Esophagus squamous epithelium (tissue), 5 donors: ENCODE data around the gene UGT1A4. TPM values are rescaled to one million over a fixed set of nuclear protein-coding genes. Genes with fewer than 3 reads are reported as not detected.

ENCODE experiments used
- DNase-seq: peaks from one replicate; lab custom pipeline; 2025; lab: John Stamatoyannopoulos, UW
- H3K27ac ChIP-seq, 4 donors: fragments of 200-600 bp; sonication (generic); one replicate each; pipeline ENCODE4 v1.5.1; 2016 to 2019; ENCODE audit warnings: mild to moderate bottlenecking in 1 of 4
- H3K27me3 ChIP-seq, 4 donors: fragments of 200-600 bp; sonication (generic); 1 replicate in 3 of 4; 2 replicates in 1 of 4; pipeline versions ENCODE4 v1.5.1 to v1.6.0; 2017 to 2021; ENCODE audit warnings: antibody characterized with exemption in 1 of 4
- H3K36me3 ChIP-seq, 3 donors: fragments of 200-600 bp; sonication (generic); one replicate each; pipeline ENCODE4 v1.5.1; 2016 to 2019
- H3K4me1 ChIP-seq, 3 donors: fragments of 200-600 bp; sonication (generic); one replicate each; pipeline ENCODE4 v1.5.1; 2017 to 2019
- H3K4me3 ChIP-seq, 4 donors: fragments of 200-600 bp; sonication (generic); 1 replicate in 3 of 4; 2 replicates in 1 of 4; pipeline ENCODE4 v1.5.1; 2016 to 2019; ENCODE audit warnings: mild to moderate bottlenecking in 2 of 4, moderate library complexity in 1 of 4
- H3K9me3 ChIP-seq, 3 donors: fragments of 200-600 bp; sonication (generic); one replicate each; pipeline ENCODE4 v1.5.1; 2016 to 2019
- POLR2A ChIP-seq, 4 donors: fragments of 450-650 bp; IDR thresholded peaks; one replicate each; pipeline ENCODE4 v1.6.1; 2017; ENCODE audit warnings: antibody characterized with exemption in 4 of 4, mild to moderate bottlenecking in 4 of 4, moderate library complexity in 3 of 4
- WGBS, 2 donors: methylation state at CpG; one replicate each; pipeline ENCODE4 v1.1.5; 2018; 5-methylcytosine and 5-hydroxymethylcytosine counted together
- intact Hi-C: fragments of 100-400 bp; cut with DNase I; formaldehyde crosslinking; loops from one replicate; pipeline ENCODE4 v1.15.0; 2022
- total RNA-seq, 4 donors: library from RNA; depleted of rRNA; stranded (reverse); fragments of >200 nt; gene quantifications; one replicate each; pipeline ENCODE4 v1.1.0, GENCODE V29; 2016
- TF ChIP-seq, protein P1 (sequence below), 6 experiments: fragments of 450-650 bp in 4 of 6; fragments of 200-600 bp in 2 of 6; sonication (generic) in 2 of 6; IDR thresholded peaks; one replicate each; pipeline ENCODE4 v1.5.1; 2016 to 2019; ENCODE audit warnings: antibody characterized with exemption in 6 of 6, mild to moderate bottlenecking in 4 of 6, moderate library complexity in 4 of 6
- donor health status: DM: yes; HTN: yes; CAD: no.

Gene UGT1A4
- total RNA-seq, 4 donors from 2014 or later = 1.1 to 7.4 (median 3.4) TPM

DNA sequence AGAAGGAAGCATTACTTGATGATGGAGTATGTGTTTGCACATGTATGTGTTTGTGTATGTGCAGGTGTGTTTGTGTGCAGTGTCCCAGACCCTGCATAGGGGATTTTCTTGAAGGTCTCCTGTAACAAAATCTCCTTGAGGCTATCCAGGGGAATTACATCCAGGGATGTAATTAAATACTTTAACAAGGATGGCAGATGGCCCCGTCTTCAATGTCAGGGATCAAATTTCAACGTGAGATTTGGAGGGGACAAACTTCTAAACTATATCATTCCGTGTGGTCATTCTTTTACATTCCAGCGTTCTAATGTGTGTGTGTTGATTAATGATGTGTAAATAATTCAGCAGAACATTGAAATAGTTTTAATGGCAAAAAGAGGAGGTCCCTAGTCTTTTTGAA lies 43.5 kb upstream of the UGT1A4 start:
- no peaks in the 10 kb centered on the region for H3K27me3 ChIP-seq
- H3K4me1 ChIP-seq = peaks cover 0 to 10% (median 9%) of the 10 kb centered on the region in 3 donors
- no peaks in the 10 kb centered on the region for H3K9me3 ChIP-seq
- H3K36me3 ChIP-seq = no peaks in the 10 kb centered on the region
- no peak overlapping the region for H3K27ac ChIP-seq
- no peak overlapping the region for H3K4me3 ChIP-seq
- intact Hi-C loops = no loop called here
- TF ChIP-seq POLR2A (IDR thresholded peaks at IDR 0.05) = no peak
- TF ChIP-seq, protein P1, sequence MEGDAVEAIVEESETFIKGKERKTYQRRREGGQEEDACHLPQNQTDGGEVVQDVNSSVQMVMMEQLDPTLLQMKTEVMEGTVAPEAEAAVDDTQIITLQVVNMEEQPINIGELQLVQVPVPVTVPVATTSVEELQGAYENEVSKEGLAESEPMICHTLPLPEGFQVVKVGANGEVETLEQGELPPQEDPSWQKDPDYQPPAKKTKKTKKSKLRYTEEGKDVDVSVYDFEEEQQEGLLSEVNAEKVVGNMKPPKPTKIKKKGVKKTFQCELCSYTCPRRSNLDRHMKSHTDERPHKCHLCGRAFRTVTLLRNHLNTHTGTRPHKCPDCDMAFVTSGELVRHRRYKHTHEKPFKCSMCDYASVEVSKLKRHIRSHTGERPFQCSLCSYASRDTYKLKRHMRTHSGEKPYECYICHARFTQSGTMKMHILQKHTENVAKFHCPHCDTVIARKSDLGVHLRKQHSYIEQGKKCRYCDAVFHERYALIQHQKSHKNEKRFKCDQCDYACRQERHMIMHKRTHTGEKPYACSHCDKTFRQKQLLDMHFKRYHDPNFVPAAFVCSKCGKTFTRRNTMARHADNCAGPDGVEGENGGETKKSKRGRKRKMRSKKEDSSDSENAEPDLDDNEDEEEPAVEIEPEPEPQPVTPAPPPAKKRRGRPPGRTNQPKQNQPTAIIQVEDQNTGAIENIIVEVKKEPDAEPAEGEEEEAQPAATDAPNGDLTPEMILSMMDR (IDR thresholded peaks at IDR 0.05) = no peak
- DNase-seq = no peak
- 52 to 57% methylated on average over 4 of the region's 4 CpGs for WGBS, 2 donors

DNA sequence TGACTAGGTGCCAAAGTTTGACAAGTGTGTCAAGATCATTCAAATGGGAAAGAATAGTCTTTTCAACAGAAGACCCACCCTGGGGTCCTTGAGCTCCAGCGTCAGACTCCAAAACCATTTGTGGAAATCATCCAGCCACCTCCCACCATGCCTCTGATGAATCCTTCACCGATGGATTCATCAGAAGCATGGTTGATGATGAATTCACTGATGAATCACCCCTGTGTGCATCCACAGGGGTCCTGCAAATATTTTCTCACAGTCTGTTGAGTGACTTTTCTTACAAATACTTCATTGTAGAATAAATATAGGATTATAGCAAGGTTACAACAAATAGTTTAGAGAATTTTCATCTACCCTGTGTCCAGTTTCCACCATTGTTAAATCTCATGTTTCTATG lies 42.5 kb upstream of the UGT1A4 start:
- WGBS, 2 donors = 76 to 85% methylated on average over 2 of the region's 2 CpGs
- H3K4me3 ChIP-seq = no peak overlapping the region

DNA sequence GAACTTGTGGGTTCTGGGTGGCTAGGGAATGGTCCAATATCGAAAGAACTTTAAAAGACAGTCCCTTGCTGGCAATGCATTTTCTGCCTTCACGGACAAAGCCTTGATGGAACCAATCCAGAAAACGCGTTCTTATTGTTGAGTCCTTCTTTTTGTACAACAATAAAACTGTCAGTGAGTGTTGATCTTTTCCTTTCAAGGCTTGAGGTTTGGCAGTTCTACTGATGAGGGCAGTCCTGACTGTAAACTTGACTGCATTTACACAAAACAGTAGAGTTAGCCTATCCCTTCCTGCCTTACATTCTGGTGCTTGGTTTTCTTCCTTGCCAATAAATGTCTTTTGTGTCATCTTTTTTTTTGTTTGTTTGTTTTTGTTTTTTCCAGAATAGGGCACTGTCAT lies 39.3 kb upstream of the UGT1A4 start:
- H3K4me3 ChIP-seq = no peak overlapping the region
- no peaks in the 10 kb centered on the region for H3K9me3 ChIP-seq
- H3K4me1 ChIP-seq = peaks cover 5 to 29% (median 10%) of the 10 kb centered on the region in 3 donors
- H3K27me3 ChIP-seq = no peaks in the 10 kb centered on the region
- H3K27ac ChIP-seq = peak overlapping the region in 2 of 4 donors; percentile 16 to 21
- TF ChIP-seq, protein P1 (IDR thresholded peaks at IDR 0.05) = no peak
- no peak for TF ChIP-seq POLR2A (IDR thresholded peaks at IDR 0.05)
- 56 to 60% methylated on average over 4 of the region's 4 CpGs for WGBS, 2 donors
- intact Hi-C loops = no loop called here
- H3K36me3 ChIP-seq = no peaks in the 10 kb centered on the region
- no peak for DNase-seq

More for the DNA sequence above, 42.5 kb upstream of the UGT1A4 start:
- no peaks in the 10 kb centered on the region for H3K27me3 ChIP-seq
- TF ChIP-seq, protein P1 (IDR thresholded peaks at IDR 0.05) = no peak
- TF ChIP-seq POLR2A (IDR thresholded peaks at IDR 0.05) = no peak
- no peaks in the 10 kb centered on the region for H3K9me3 ChIP-seq
- intact Hi-C loops = no loop called here
- H3K4me1 ChIP-seq = peaks cover 2 to 20% (median 10%) of the 10 kb centered on the region in 3 donors
- no peak for DNase-seq
- H3K36me3 ChIP-seq = no peaks in the 10 kb centered on the region
- H3K27ac ChIP-seq = no peak overlapping the region

DNA sequence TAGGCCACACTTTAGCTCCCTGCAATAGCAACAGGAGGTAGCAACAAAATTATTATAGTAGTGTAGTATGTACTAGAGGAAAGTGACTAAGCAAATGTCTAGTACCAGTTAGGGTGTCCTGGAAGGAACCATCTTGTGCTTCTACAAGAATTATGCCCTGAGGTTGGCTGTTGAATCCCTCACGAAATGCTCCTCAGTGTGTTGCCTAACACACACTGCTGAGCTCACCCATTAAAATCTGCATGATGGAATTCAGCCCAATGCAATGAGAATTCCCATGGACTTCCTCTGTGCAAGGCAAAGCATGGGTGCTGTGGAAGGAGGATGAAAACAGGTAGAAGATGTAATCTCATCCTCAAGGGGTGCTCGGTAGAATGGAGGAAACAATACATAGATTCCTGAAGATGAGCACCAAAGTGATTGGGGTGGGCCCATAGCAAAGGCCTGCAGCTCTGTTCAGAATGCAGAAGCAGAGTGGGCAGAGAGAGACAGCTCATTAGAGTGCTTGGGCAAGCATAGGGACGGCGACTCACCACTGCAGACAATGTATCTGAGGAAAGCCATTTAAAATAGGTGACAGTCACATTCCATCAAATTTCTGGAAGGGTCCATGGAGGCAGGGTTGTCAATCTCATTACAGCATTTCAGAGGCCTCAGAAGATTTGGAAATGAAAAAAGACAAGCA lies 38.0 kb upstream of the UGT1A4 start:
- Histone ChIP-seq H3K36me3 (no peaks in the 10 kb centered on the region), H3K9me3 (no peaks in the 10 kb centered on the region), H3K27ac (peak overlapping the region in 2 of 4 donors; percentile 42 to 51), H3K27me3 (no peaks in the 10 kb centered on the region), H3K4me3 (no peak overlapping the region), H3K4me1 (peaks cover 5 to 34% (median 10%) of the 10 kb centered on the region in 3 donors)
- TF ChIP-seq POLR2A (IDR thresholded peaks at IDR 0.05) = no peak
- TF ChIP-seq, protein P1 (IDR thresholded peaks at IDR 0.05) = no peak
- intact Hi-C loops = no loop called here
- WGBS, 2 donors = 66 to 68% methylated on average over 4 of the region's 4 CpGs
- no peak for DNase-seq

DNA sequence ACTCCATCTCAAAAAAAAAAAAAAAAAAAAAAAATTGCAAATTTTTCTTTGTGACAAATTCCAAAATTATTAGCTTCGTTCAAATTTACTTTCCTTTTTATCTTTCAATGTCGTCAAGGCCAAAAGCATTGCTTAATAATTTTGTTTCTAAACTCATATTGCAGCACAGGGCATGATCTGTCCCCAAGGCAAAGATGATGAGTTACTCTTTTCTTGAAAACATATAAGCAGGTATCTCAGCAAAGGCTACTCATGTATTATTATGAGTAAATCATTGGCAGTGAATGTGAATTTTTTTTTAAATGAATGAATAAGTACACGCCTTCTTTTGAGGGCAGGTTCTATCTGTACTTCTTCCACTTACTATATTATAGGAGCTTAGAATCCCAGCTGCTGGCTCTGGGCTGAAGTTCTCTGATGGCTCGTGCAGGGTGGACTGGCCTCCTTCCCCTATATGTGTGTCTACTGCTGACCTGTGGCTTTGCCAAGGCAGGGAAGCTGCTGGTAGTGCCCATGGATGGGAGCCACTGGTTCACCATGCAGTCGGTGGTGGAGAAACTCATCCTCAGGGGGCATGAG lies 36.9 kb upstream of the UGT1A4 start, which contains the start of gene UGT1A7:
Gene UGT1A7, plus strand, starts transcription at position 381 of the 579 bp plus-strand sequence. Its CDS starts 37 bp downstream, at position 418.
- TF ChIP-seq, protein P1 (IDR thresholded peaks at IDR 0.05) = no peak
- TF ChIP-seq POLR2A (IDR thresholded peaks at IDR 0.05) = peak in 2 of 4 donors; percentile 34 to 68
- H3K27ac ChIP-seq = peak within 1 kb of the TSS; percentile 18 to 78 (median 62)
- intact Hi-C loops = no loop called here
- no peak for DNase-seq
- peak within 1 kb of the TSS; percentile 25 to 51 (median 41) for H3K4me3 ChIP-seq
- 40 to 47% methylated on average over 4 to 5 of the region's 5 CpGs for WGBS, 2 donors
- no peaks in the 10 kb centered on the region for H3K27me3 ChIP-seq
- H3K9me3 ChIP-seq = no peaks in the 10 kb centered on the region
- H3K4me1 ChIP-seq = peaks cover 5 to 38% (median 10%) of the 10 kb centered on the region in 3 donors
- H3K36me3 ChIP-seq = no peaks in the 10 kb centered on the region
